HepG2 (cell line): ENCODE results near the gene KRTAP1-4. TPM values are rescaled to one million over a fixed set of nuclear protein-coding genes. Genes with fewer than 3 reads are reported as not detected.

Experiments
- ARID3A ChIP-seq: IDR thresholded peaks from 2 replicates; pipeline ENCODE4 v1.6.1; 2012; ENCODE audit warnings: low read depth, low read length, improper control_type of control experiment
- CEBPB ChIP-seq: IDR thresholded peaks from 2 replicates; pipeline ENCODE4 v1.6.1; 2011; ENCODE audit warnings: low read depth, low read length, improper control_type of control experiment, borderline replicate concordance
- ETV5 ChIP-seq: IDR thresholded peaks from 2 replicates; pipeline ENCODE4 v1.6.1; 2018; ENCODE audit warnings: missing biosample characterization, missing genetic modification reagents, inconsistent platforms, borderline replicate concordance
- FOSL1 ChIP-seq: sonication (generic); formaldehyde crosslinking; IDR thresholded peaks from 2 replicates; pipeline ENCODE4 v1.9.0; 2021; ENCODE audit warnings: missing genetic modification reagents, borderline replicate concordance
- HDAC2 ChIP-seq: sonication (generic); formaldehyde crosslinking; IDR thresholded peaks from 2 replicates; pipeline ENCODE4 v1.4.0; 2020; ENCODE audit warnings: missing genetic modification reagents
- HMG20A ChIP-seq: IDR thresholded peaks from 2 replicates; pipeline ENCODE4 v1.6.1; 2016; ENCODE audit warnings: borderline replicate concordance
- MAFF ChIP-seq: IDR thresholded peaks from 2 replicates; pipeline ENCODE4 v1.6.1; 2011; ENCODE audit warnings: low read depth, low read length, improper control_type of control experiment
- MED1 ChIP-seq: sonication (generic); formaldehyde crosslinking; IDR thresholded peaks from 2 replicates; pipeline ENCODE4 v1.4.0; 2020; ENCODE audit warnings: missing genetic modification reagents
- MEF2D ChIP-seq: sonication (generic); formaldehyde crosslinking; IDR thresholded peaks from 2 replicates; pipeline ENCODE4 v1.5.1; 2020; ENCODE audit warnings: mild to moderate bottlenecking, missing genetic modification reagents
- MEIS2 ChIP-seq: sonication (generic); formaldehyde crosslinking; IDR thresholded peaks from 2 replicates; pipeline ENCODE4 v1.9.0; 2021; ENCODE audit warnings: mild to moderate bottlenecking, missing genetic modification reagents
- NCOA2 ChIP-seq: sonication (generic); formaldehyde crosslinking; IDR thresholded peaks from 2 replicates; pipeline ENCODE4 v1.8.0; 2022; ENCODE audit warnings: inconsistent platforms
- NCOR1 ChIP-seq: fragments of 200-600 bp; sonication (generic); IDR thresholded peaks from 2 replicates; pipeline ENCODE4 v1.7.0; 2017; ENCODE audit warnings: antibody characterized with exemption, low read length, borderline replicate concordance
- NR2F1 ChIP-seq, 2 experiments: fragments of 450-650 bp in 1 of 2; formaldehyde crosslinking in 1 of 2; IDR thresholded peaks; 2 replicates each; pipeline versions ENCODE4 v1.5.0 to v1.6.1; 2016 to 2020; ENCODE audit warnings: mild to moderate bottlenecking in 1 of 2, missing compliant biosample characterization in 1 of 2, missing genetic modification reagents in 1 of 2, moderate library complexity in 1 of 2
- PITX1 ChIP-seq: sonication (generic); formaldehyde crosslinking; IDR thresholded peaks from 2 replicates; pipeline ENCODE4 v1.5.1; 2020; ENCODE audit warnings: mild to moderate bottlenecking, missing genetic modification reagents
- PPARG ChIP-seq: conservative IDR thresholded peaks from 2 replicates; pipeline ENCODE4 v1.6.1; 2016; ENCODE audit warnings: missing biosample characterization, missing genetic modification reagents
- RARA ChIP-seq: IDR thresholded peaks from 2 replicates; pipeline ENCODE4 v1.6.1; 2016; ENCODE audit warnings: missing genetic modification reagents, missing compliant biosample characterization
- SALL1 ChIP-seq: sonication (generic); formaldehyde crosslinking; IDR thresholded peaks from 2 replicates; pipeline ENCODE4 v1.8.0; 2022; ENCODE audit warnings: mild to moderate bottlenecking, missing genetic modification reagents
- SAP130 ChIP-seq: IDR thresholded peaks from 2 replicates; pipeline ENCODE4 v1.6.1; 2016; ENCODE audit warnings: low read depth
- SIX1 ChIP-seq: sonication (generic); formaldehyde crosslinking; IDR thresholded peaks from 2 replicates; pipeline ENCODE4 v1.4.0; 2020; ENCODE audit warnings: missing genetic modification reagents, borderline replicate concordance
- TBL1XR1 ChIP-seq: fragments of 150-350 bp; IDR thresholded peaks from 2 replicates; pipeline ENCODE4 v1.6.1; 2014; ENCODE audit warnings: borderline replicate concordance, low read length; ENCODE audit not compliant: partially characterized antibody
- ZSCAN29 ChIP-seq: sonication (generic); formaldehyde crosslinking; conservative IDR thresholded peaks from 2 replicates; pipeline ENCODE4 v1.4.0; 2020; ENCODE audit warnings: mild to moderate bottlenecking, missing genetic modification reagents
- polyA plus RNA-seq, 8 experiments: library from polyadenylated mRNA; depleted of rRNA in 3 of 8; stranded (reverse) in 7 of 8; unstranded in 1 of 8; fragments of >200 nt; fragmentation: Illumina TruSeq in 4 of 8; extraction: Trizol in 4 of 8; gene quantifications; 2 replicates each; pipeline versions ENCODE4 v1.2.1 to v1.2.3, GENCODE V29; 2011 to 2016; ENCODE audit warnings: low read depth in 4 of 8, missing spikeins in 1 of 8, mixed read lengths in 1 of 8; ENCODE audit not compliant: insufficient read depth in 1 of 8
- total RNA-seq, 5 experiments: library from RNA; depleted of rRNA; stranded (reverse); fragments of >200 nt; fragmentation: Illumina TruSeq; extraction: Trizol; gene quantifications; 2 replicates each; pipeline ENCODE4 v1.2.3, GENCODE V29; 2016; ENCODE audit warnings: low read depth in 1 of 5
- TF ChIP-seq, protein P1 (sequence below): sonication (generic); formaldehyde crosslinking; IDR thresholded peaks from 2 replicates; pipeline ENCODE4 v1.4.0; 2020; ENCODE audit warnings: missing genetic modification reagents
- TF ChIP-seq, protein P2 (sequence below): sonication (generic); formaldehyde crosslinking; IDR thresholded peaks from 2 replicates; pipeline ENCODE4 v1.4.0; 2020; ENCODE audit warnings: missing genetic modification reagents
- TF ChIP-seq, protein P3 (sequence below): sonication (generic); formaldehyde crosslinking; IDR thresholded peaks from 2 replicates; pipeline ENCODE4 v1.4.0; 2020; ENCODE audit warnings: missing genetic modification reagents, mild to moderate bottlenecking, borderline replicate concordance

The KRTAP1-4 gene
- total and polyA plus RNA-seq, 2 of the 13 experiments (the other 11 are each of a cell fraction or from before 2014, with no cell fraction given) = not detected

GRCh38 chr17:41059276-41060051 is 29.5 kb upstream of the KRTAP1-4 start (continued):
- TF ChIP-seq PPARG (CRISPR knock-in tag) = peak; percentile 94
- peak; percentile 93 for TF ChIP-seq MED1
- 0 out of 2 replicates have a peak, but pooled peaks have one; percentile 23 for TF ChIP-seq MAFF
- peak; percentile 97; the same call in 1 of the 2 replicates for TF ChIP-seq HMG20A (CRISPR knock-in tag)
- TF ChIP-seq NCOA2 (CRISPR knock-in tag) = peak; percentile 94
- TF ChIP-seq, protein P1, sequence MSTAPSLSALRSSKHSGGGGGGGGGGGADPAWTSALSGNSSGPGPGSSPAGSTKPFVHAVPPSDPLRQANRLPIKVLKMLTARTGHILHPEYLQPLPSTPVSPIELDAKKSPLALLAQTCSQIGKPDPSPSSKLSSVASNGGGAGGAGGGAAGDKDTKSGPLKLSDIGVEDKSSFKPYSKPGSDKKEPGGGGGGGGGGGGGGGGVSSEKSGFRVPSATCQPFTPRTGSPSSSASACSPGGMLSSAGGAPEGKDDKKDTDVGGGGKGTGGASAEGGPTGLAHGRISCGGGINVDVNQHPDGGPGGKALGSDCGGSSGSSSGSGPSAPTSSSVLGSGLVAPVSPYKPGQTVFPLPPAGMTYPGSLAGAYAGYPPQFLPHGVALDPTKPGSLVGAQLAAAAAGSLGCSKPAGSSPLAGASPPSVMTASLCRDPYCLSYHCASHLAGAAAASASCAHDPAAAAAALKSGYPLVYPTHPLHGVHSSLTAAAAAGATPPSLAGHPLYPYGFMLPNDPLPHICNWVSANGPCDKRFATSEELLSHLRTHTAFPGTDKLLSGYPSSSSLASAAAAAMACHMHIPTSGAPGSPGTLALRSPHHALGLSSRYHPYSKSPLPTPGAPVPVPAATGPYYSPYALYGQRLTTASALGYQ = peak; percentile 91; the same call in 1 of the 2 replicates
- TF ChIP-seq PITX1 (CRISPR knock-in tag) = peak; percentile 82
- TF ChIP-seq MEIS2 (CRISPR knock-in tag) = peak; percentile 34; the same call in 1 of the 2 replicates
- peak; percentile 98 for TF ChIP-seq ARID3A
- peak in 1 of 2 experiments; percentile 64; a peak in 1 of 4 replicates for TF ChIP-seq NR2F1 (CRISPR knock-in tag; IDR thresholded peaks at IDR 0.05)
- peak; percentile 54; the same call in 1 of the 2 replicates for TF ChIP-seq SALL1 (CRISPR knock-in tag)
- TF ChIP-seq, protein P2, sequence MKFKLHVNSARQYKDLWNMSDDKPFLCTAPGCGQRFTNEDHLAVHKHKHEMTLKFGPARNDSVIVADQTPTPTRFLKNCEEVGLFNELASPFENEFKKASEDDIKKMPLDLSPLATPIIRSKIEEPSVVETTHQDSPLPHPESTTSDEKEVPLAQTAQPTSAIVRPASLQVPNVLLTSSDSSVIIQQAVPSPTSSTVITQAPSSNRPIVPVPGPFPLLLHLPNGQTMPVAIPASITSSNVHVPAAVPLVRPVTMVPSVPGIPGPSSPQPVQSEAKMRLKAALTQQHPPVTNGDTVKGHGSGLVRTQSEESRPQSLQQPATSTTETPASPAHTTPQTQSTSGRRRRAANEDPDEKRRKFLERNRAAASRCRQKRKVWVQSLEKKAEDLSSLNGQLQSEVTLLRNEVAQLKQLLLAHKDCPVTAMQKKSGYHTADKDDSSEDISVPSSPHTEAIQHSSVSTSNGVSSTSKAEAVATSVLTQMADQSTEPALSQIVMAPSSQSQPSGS (CRISPR knock-in tag) = 0 out of 2 replicates have a peak, but pooled peaks have one; percentile 33
- TF ChIP-seq TBL1XR1 = peak; percentile 55
- TF ChIP-seq SAP130 (CRISPR knock-in tag) = peak; percentile 63
- TF ChIP-seq FOSL1 (CRISPR knock-in tag) = peak; percentile 81; the same call in 1 of the 2 replicates
- TF ChIP-seq NCOR1 = peak; percentile 79; the same call in 1 of the 2 replicates
- peak; percentile 59; the same call in 1 of the 2 replicates for TF ChIP-seq ETV5 (CRISPR knock-in tag)
- TF ChIP-seq HDAC2 = peak; percentile 65; the same call in 1 of the 2 replicates
- peak; percentile 75; the same call in 1 of the 2 replicates for TF ChIP-seq SIX1 (CRISPR knock-in tag)
- TF ChIP-seq MEF2D = peak; percentile 13; the same call in 1 of the 2 replicates
- TF ChIP-seq RARA = peak; percentile 81
- TF ChIP-seq, protein P3, sequence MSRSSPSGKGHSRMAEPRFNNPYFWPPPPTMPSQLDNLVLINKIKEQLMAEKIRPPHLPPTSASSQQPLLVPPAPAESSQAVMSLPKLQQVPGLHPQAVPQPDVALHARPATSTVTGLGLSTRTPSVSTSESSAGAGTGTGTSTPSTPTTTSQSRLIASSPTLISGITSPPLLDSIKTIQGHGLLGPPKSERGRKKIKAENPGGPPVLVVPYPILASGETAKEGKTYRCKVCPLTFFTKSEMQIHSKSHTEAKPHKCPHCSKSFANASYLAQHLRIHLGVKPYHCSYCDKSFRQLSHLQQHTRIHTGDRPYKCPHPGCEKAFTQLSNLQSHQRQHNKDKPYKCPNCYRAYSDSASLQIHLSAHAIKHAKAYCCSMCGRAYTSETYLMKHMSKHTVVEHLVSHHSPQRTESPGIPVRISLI (CRISPR knock-in tag) = peak; percentile 97
- TF ChIP-seq CEBPB = peak; percentile 11; the same call in 1 of the 2 replicates
- peak; percentile 63; the same call in 1 of the 2 replicates for TF ChIP-seq ZSCAN29 (CRISPR knock-in tag)
